GM12891 (cell line): Measurements from ENCODE around the gene UBR2.

ENCODE experiments used
- DNase-seq: peaks from one replicate; pipeline ENCODE4 v3.0.0; 2011; ENCODE audit warnings: low spot score; ENCODE audit not compliant: insufficient read length
- FAIRE-seq: peaks from 2 replicates; lab custom pipeline; 2011; peaks lifted over from hg19 to GRCh38; lab: Jason Lieb, UNC
- PAX5 ChIP-seq: IDR thresholded peaks from 2 replicates; pipeline ENCODE4 v1.6.1; 2011; ENCODE audit warnings: low read length, moderate library complexity, mild to moderate bottlenecking; ENCODE audit not compliant: insufficient read depth, severe bottlenecking
- POLR2A ChIP-seq: IDR thresholded peaks from 2 replicates; pipeline ENCODE4 v1.6.1; 2011; ENCODE audit warnings: low read depth, low read length, control low read depth
- POLR2AphosphoS5 ChIP-seq: IDR thresholded peaks from 2 replicates; pipeline ENCODE4 v1.6.1; 2011; ENCODE audit warnings: low read depth, low read length, control low read depth
- POU2F2 ChIP-seq: IDR thresholded peaks from 2 replicates; pipeline ENCODE4 v1.6.1; 2011; ENCODE audit warnings: low read depth, mild to moderate bottlenecking, control low read depth, low read length, moderate library complexity
- SPI1 ChIP-seq: IDR thresholded peaks from 2 replicates; pipeline ENCODE4 v1.6.1; 2011; ENCODE audit warnings: low read depth, low read length, control low read depth
- TAF1 ChIP-seq: IDR thresholded peaks from 2 replicates; pipeline ENCODE4 v1.6.1; 2011; ENCODE audit warnings: low read depth, low read length, control low read depth

Gene UBR2

GRCh38 chr6:42616716-42617115, 52.9 kb downstream of the UBR2 start:
- DNase-seq (no peak), FAIRE-seq (no peak)
- TF ChIP-seq POLR2A, result no peak
- TF ChIP-seq POLR2AphosphoS5, result no peak
- no peak for TF ChIP-seq SPI1
- TF ChIP-seq PAX5, result no peak
- no peak for TF ChIP-seq POU2F2

GRCh38 chr6:42618105-42618504, 54.3 kb downstream of the UBR2 start:
- DNase-seq, result no peak
- no peak for TF ChIP-seq TAF1
- no peak for FAIRE-seq

DNA sequence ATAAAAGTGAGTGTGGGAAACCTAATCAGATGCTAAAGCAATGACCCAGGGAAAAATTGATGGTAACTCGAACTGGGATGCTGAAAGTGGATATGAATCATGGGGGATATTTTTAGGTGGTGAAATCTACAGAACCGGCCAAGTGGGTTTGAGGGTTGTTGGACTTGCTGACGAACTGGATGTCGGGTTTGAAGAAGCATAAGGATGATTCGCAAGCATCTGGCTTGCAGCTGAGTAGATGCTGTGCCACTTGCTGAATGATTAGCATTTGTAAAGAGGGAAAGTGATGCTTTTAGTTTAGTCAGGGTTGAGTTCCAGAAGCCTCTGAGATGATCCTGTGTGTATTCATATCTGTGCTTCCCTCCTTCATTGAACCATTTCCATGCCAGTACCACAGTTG, 54.9 kb downstream of the UBR2 start:
- no peak for FAIRE-seq
- TF ChIP-seq POLR2A (no peak), POLR2AphosphoS5 (no peak), SPI1 (no peak), PAX5 (no peak), TAF1 (no peak), POU2F2 (no peak)
- no peak for DNase-seq

- DNase-seq (no peak), FAIRE-seq (no peak)
- TF ChIP-seq POLR2A (no peak), TAF1 (no peak), SPI1 (no peak), PAX5 (no peak), POU2F2 (no peak), POLR2AphosphoS5 (no peak)
These were observed 56.1 kb downstream of the UBR2 start for GRCh38 chr6:42619963-42620362.

DNA sequence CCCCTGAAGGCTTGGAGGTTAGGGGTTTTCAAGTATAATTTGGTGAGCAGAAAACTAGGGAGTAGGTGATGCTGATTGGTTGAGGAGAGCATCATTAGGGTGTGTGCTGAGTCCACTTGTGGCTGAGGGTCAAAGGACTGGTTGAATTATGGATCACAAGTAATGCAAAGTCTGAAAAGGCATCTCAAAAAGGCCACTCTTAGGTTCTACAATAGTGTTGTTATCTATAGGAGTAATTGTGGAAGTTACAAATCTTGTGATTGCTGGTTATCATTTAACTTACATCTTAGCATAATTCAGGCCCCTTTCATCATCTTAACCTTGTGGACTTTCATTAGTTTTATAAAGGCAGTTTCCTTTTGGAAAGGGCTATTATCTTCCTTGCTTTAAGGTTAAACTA, 60.8 kb downstream of the UBR2 start:
- TF ChIP-seq SPI1 (no peak), TAF1 (no peak), POLR2AphosphoS5 (no peak), POU2F2 (no peak), PAX5 (no peak), POLR2A (no peak)
- no peak for FAIRE-seq
- DNase-seq, result no peak

DNA sequence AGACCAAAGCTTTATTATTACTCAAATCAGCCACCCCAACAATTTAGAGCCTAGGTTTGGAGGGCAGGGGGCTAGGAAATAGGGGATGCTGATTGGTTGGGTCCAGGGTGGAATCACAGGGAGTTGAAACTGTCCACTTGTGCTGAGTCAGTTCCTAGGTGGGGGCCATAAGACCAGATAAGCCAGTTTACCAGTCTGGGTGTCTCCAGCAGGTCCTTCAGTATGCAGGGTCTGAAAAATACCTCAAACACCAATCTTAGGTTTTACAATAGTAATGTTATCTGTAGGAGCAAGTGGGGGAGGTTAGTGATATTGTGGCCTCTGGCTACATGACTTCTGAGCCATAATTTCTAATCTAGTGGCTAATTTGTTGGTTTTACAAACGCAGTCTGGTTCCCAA, 63.2 kb downstream of the UBR2 start:
- no peak for DNase-seq
- TF ChIP-seq PAX5, result no peak
- TF ChIP-seq POU2F2, result no peak
- TF ChIP-seq POLR2A, result no peak
- no peak for TF ChIP-seq POLR2AphosphoS5
- no peak for TF ChIP-seq TAF1
- no peak for TF ChIP-seq SPI1
- no peak for FAIRE-seq

GRCh38 chr6:42627674-42628073, 63.8 kb downstream of the UBR2 start:
- TF ChIP-seq PAX5, result no peak
- no peak for TF ChIP-seq POLR2AphosphoS5
- no peak for TF ChIP-seq SPI1
- no peak for TF ChIP-seq POLR2A
- TF ChIP-seq POU2F2, result no peak
- TF ChIP-seq TAF1, result no peak
- FAIRE-seq, result no peak
- no peak for DNase-seq

GRCh38 chr6:42628604-42629003, 64.8 kb downstream of the UBR2 start:
- DNase-seq (no peak), FAIRE-seq (no peak)
- TF ChIP-seq POLR2A (no peak), PAX5 (no peak), SPI1 (no peak)

- TF ChIP-seq TAF1 (no peak), POU2F2 (no peak), POLR2A (no peak), SPI1 (no peak), POLR2AphosphoS5 (no peak), PAX5 (no peak)
- FAIRE-seq, result no peak
These were observed 66.0 kb downstream of the UBR2 start for GRCh38 chr6:42629845-42630244.

GRCh38 chr6:42637681-42638080, 73.9 kb downstream of the UBR2 start:
- FAIRE-seq, result no peak
- TF ChIP-seq PAX5, result no peak
- TF ChIP-seq POLR2A, result no peak
- no peak for TF ChIP-seq TAF1
- TF ChIP-seq POU2F2, result no peak
- TF ChIP-seq SPI1, result no peak
- no peak for TF ChIP-seq POLR2AphosphoS5
- DNase-seq, result no peak

More at GRCh38 chr6:42629845-42630244, 66.0 kb downstream of the UBR2 start:
- no peak for DNase-seq

DNA sequence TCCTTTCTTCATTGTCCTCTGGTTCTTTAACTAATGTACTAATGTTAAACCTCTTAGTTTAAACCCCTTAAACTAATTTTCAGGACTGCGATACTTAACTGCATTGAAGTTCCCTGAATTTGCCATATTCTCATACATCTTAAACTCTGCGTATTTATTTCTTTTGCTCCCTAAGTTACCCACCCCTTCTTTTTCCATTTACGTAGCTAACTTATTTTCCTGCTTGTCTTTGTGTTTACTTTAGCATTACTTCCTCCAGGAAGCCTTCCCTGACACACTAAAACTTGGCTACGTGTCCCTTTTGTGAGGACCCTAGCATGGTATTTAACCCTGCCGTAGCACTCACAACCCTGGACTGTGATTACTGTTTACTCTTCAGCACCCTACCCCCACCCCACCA, 79.0 kb downstream of the UBR2 start:
- FAIRE-seq (no peak), DNase-seq (no peak)
- TF ChIP-seq POLR2A (no peak), SPI1 (no peak), PAX5 (no peak), TAF1 (no peak), POLR2AphosphoS5 (no peak), POU2F2 (no peak)
